ENCODE data around the gene SMARCC2. TPM values are rescaled to one million over a fixed set of nuclear protein-coding genes. Genes with fewer than 3 reads are reported as not detected.

SMARCC2 gene
- total and polyA plus RNA-seq, 2 of the 13 experiments (the other 11 are each of a cell fraction or from before 2014, with no cell fraction given), result 21.3 to 24.1 TPM

- DNase-seq (ENCODE audit: low spot score) (no peak), FAIRE-seq (no peak), ATAC-seq (no peak)
- Histone ChIP-seq H3K36me3 (replicated peaks in 1 of 2; ENCODE audit: control insufficient read depth in 1 of 2, insufficient read depth in 2 of 2, low read length in 2 of 2) (peaks cover 6 to 16% of the 10 kb centered on the region in 2 experiments), H3K4me3 (replicated peaks in 1 of 3; ENCODE audit: insufficient read depth in 1 of 3, low read depth in 2 of 3, low read length in 3 of 3) (peak overlapping the region; percentile 52 to 89 (median 61); a peak in 5 of 6 replicates), H3K27ac (ENCODE audit: extremely low read length, insufficient read depth, low read length) (peak overlapping the region; percentile 65), H2AFZ (ENCODE audit: low read length) (no peak overlapping the region), H3K79me2 (ENCODE audit: insufficient read depth, low read length) (peaks cover 17% of the 10 kb centered on the region), H4K20me1 (ENCODE audit: insufficient read depth, low read length) (no peaks in the 10 kb centered on the region), H3K4me2 (ENCODE audit: low read depth, low read length) (peak overlapping the region; percentile 87), H3K9me3 (ENCODE audit: low read length) (no peaks in the 10 kb centered on the region), H3K4me1 (ENCODE audit: insufficient read depth, low read length) (peaks cover 74% of the 10 kb centered on the region), H3K9ac (ENCODE audit: insufficient read depth, low read depth, low read length) (peak overlapping the region; percentile 78; the same call in 1 of the 2 replicates), H3K27me3 (ENCODE audit: control insufficient read depth in 1 of 2, insufficient read depth in 2 of 2, low read length in 2 of 2) (no peaks in the 10 kb centered on the region)
- in situ Hi-C loops (cut with HindIII; ENCODE audit: extremely low pct_ligation_motif_present, low pct_unique_long_range_greater_than_20kb), result loop anchor here (5.0 kb wide), 1 partner anchor 61 kb away; the partner anchor contains the start of gene SMARCC2
- intact Hi-C loops (cut with micrococcal nuclease; ENCODE audit: unreplicated experiment), result loop anchor here (1.0 to 2.0 kb wide), 3 partner anchors 25 to 62 kb away; partner anchors contain the start of genes MYL6 and SMARCC2
- WGBS (ENCODE audit: low lambda C conversion rate), result 21% methylated on average over 3 of the region's 3 CpGs
- POLR2A ChIA-PET, result interaction anchor here (0.9 to 3.8 kb wide), 8 partner anchors 8 to 63 kb away, joined by 3 to 58 read pairs (median 18); partner anchors contain the start of genes MYL6, MYL6B, RPL41 and SMARCC2
- no TSS peak for BruUV-seq (replicated peaks)
- TF ChIP-seq ZSCAN25 (CRISPR knock-in tag; IDR thresholded peaks at IDR 0.05) (0 out of 2 replicates have a peak, but pooled peaks have one; percentile 8), MATR3 (CRISPR knock-in tag; IDR thresholded peaks at IDR 0.05) (no peak), ELF1 (CRISPR knock-in tag; IDR thresholded peaks at IDR 0.05) (no peak), SP4 (CRISPR knock-in tag; IDR thresholded peaks at IDR 0.05) (0 out of 2 replicates have a peak, but pooled peaks have one; percentile 8), NONO (IDR thresholded peaks at IDR 0.05) (no peak), NONO (CRISPR knock-in tag; conservative IDR thresholded peaks at IDR 0.05) (0 out of 2 replicates have a peak, but pooled peaks have one; percentile 14)
- TF ChIP-seq, protein P1, sequence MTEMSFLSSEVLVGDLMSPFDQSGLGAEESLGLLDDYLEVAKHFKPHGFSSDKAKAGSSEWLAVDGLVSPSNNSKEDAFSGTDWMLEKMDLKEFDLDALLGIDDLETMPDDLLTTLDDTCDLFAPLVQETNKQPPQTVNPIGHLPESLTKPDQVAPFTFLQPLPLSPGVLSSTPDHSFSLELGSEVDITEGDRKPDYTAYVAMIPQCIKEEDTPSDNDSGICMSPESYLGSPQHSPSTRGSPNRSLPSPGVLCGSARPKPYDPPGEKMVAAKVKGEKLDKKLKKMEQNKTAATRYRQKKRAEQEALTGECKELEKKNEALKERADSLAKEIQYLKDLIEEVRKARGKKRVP (CRISPR knock-in tag; IDR thresholded peaks at IDR 0.05), result 0 out of 4 replicates have a peak, but pooled peaks of 1 of the 2 experiments have one; percentile 23
- CTCF ChIA-PET (ENCODE audit: low intra/inter-chr PET ratio, low total read pairs), result interaction anchor here (1.2 to 4.2 kb wide), 3 partner anchors 25 to 96 kb away, joined by 3 to 24 read pairs (median 5); partner anchors contain the start of genes MYL6B and SMARCC2
Measured at GRCh38 chr12:56126732-56127239, 62.5 kb downstream of the SMARCC2 start.
